GM12865 (cell line): ENCODE results near the gene MBOAT2.

Source experiments
- DNase-seq: peaks from one replicate; pipeline ENCODE4 v3.0.0; 2010; ENCODE audit warnings: low read depth
- H3K4me3 ChIP-seq: 2 replicates; pipeline ENCODE4 v1.5.1; 2011; ENCODE audit warnings: mild to moderate bottlenecking, low read depth, low read length, control low read depth
- CTCF ChIP-seq: IDR thresholded peaks from 2 replicates; pipeline ENCODE4 v1.5.1; 2011; ENCODE audit warnings: low read length, control low read depth, low read depth, inconsistent platforms; ENCODE audit not compliant: insufficient read depth; ENCODE audit errors: missing control alignments

Gene MBOAT2

GRCh38 chr2:8863331-8863953 lies 140.0 kb downstream of the MBOAT2 start:
- DNase-seq, result no peak
- no peak for TF ChIP-seq CTCF
- no peak overlapping the region for H3K4me3 ChIP-seq

GRCh38 chr2:8862230-8862629 lies 141.3 kb downstream of the MBOAT2 start:
- no peak for TF ChIP-seq CTCF
- DNase-seq, result no peak
- H3K4me3 ChIP-seq, result no peak overlapping the region

GRCh38 chr2:8861797-8862196 lies 141.7 kb downstream of the MBOAT2 start:
- TF ChIP-seq CTCF, result no peak
- no peak for DNase-seq
- no peak overlapping the region for H3K4me3 ChIP-seq

- DNase-seq, result no peak
- no peak overlapping the region for H3K4me3 ChIP-seq
- TF ChIP-seq CTCF, result no peak
Observed at GRCh38 chr2:8860239-8860638, 143.2 kb downstream of the MBOAT2 start.

- no peak for TF ChIP-seq CTCF
- no peak for DNase-seq
- no peak overlapping the region for H3K4me3 ChIP-seq
Observed at GRCh38 chr2:8858910-8859309, 144.6 kb downstream of the MBOAT2 start.

- H3K4me3 ChIP-seq, result no peak overlapping the region
- no peak for TF ChIP-seq CTCF
- no peak for DNase-seq
Observed at GRCh38 chr2:8858264-8858663, 145.2 kb downstream of the MBOAT2 start.

GRCh38 chr2:8857709-8858108 lies 145.8 kb downstream of the MBOAT2 start:
- no peak for TF ChIP-seq CTCF
- no peak for DNase-seq
- H3K4me3 ChIP-seq, result no peak overlapping the region
